GM12878 (cell line): Measurements from ENCODE around the gene SNAI1. TPM values are rescaled to one million over a fixed set of nuclear protein-coding genes. Genes with fewer than 3 reads are reported as not detected.

ENCODE experiments used
- ATAC-seq: fragments of 200-7000 bp; cut with Tn5 transposase; 3 replicates; pipeline ENCODE4 v1.9.1; 2020; ENCODE audit warnings: mild to moderate bottlenecking, moderate library complexity
- BruUV-seq: library from RNA; stranded (reverse); fragments of 400-500 nt; replicated peaks from 2 replicates; lab custom pipeline; 2021; lab: Mats Ljungman, UMichigan
- CTCF ChIA-PET: fragments of 300-600 bp; sonication (Branson Sonifier 250); formaldehyde crosslinking; extraction: SDS; loops from one replicate; lab custom pipeline; 2021; ENCODE audit warnings: inconsistent platforms; lab: Yijun Ruan, JAX
- POLR2A ChIA-PET: fragments of 350-600 bp; formaldehyde crosslinking; extraction: SDS; loops from one replicate; lab custom pipeline; 2021; ENCODE audit warnings: inconsistent platforms; lab: Charles Lee
- RAD21 ChIA-PET: fragments of 300-600 bp; sonication (Branson Sonifier 250); formaldehyde crosslinking; loops from one replicate; lab custom pipeline; 2023; ENCODE audit warnings: antibody characterized with exemption; ENCODE audit not compliant: unreplicated experiment; lab: Charles Lee
- SMC1A ChIA-PET: fragments of 300-600 bp; sonication (Branson Sonifier 250); formaldehyde crosslinking; loops from one replicate; lab custom pipeline; 2023; ENCODE audit not compliant: unreplicated experiment, uncharacterized antibody; lab: Charles Lee
- DNase-seq: peaks from one replicate; pipeline ENCODE4 v3.0.0-alpha.2; 2011; ENCODE audit warnings: low read depth, low spot score
- FAIRE-seq: peaks from 3 replicates; lab custom pipeline; 2011; peaks lifted over from hg19 to GRCh38; lab: Jason Lieb, UNC
- H2AFZ ChIP-seq: 2 replicates; pipeline ENCODE4 v1.6.0; 2011; ENCODE audit warnings: low read depth, low read length, control low read depth; ENCODE audit not compliant: control insufficient read depth
- H3K27ac ChIP-seq: 2 replicates; pipeline ENCODE4 v1.5.1; 2011; ENCODE audit warnings: control low read depth; ENCODE audit not compliant: control insufficient read depth, insufficient read depth
- H3K27me3 ChIP-seq, 2 experiments: replicated peaks in 1 of 2; 2 replicates each; pipeline versions ENCODE4 v1.6.0 to v1.6.1; 2011; ENCODE audit warnings: low read length in 1 of 2; ENCODE audit not compliant: control insufficient read depth in 2 of 2, insufficient read depth in 2 of 2
- H3K36me3 ChIP-seq, 2 experiments: 2 replicates each; pipeline ENCODE4 v1.5.1; 2011; ENCODE audit warnings: low read length in 1 of 2; ENCODE audit not compliant: control insufficient read depth in 2 of 2, insufficient read depth in 2 of 2
- H3K4me1 ChIP-seq: 2 replicates; pipeline ENCODE4 v1.6.1; 2011; ENCODE audit warnings: mild to moderate bottlenecking, low read length, moderate library complexity, mixed read lengths; ENCODE audit not compliant: control insufficient read depth, insufficient read depth
- H3K4me2 ChIP-seq: 2 replicates; pipeline ENCODE4 v1.6.0; 2011; ENCODE audit warnings: control low read depth; ENCODE audit not compliant: control insufficient read depth, insufficient read depth
- H3K4me3 ChIP-seq: fragments of 200-600 bp; sonication (generic); 2 replicates; pipeline ENCODE4 v1.5.1; 2016
- H3K79me2 ChIP-seq: 2 replicates; pipeline ENCODE4 v1.6.0; 2011; ENCODE audit warnings: low read length; ENCODE audit not compliant: control insufficient read depth, insufficient read depth
- H3K9ac ChIP-seq: 2 replicates; pipeline ENCODE4 v1.8.0; 2011; ENCODE audit warnings: low read length, control low read depth, mixed read lengths; ENCODE audit not compliant: control insufficient read depth, insufficient read depth
- H3K9me3 ChIP-seq: replicated peaks from 3 replicates; pipeline ENCODE4 v1.5.1; 2011; ENCODE audit warnings: mild to moderate bottlenecking, low read length; ENCODE audit not compliant: control insufficient read depth, insufficient read depth
- H4K20me1 ChIP-seq: 2 replicates; pipeline ENCODE4 v1.6.0; 2011; ENCODE audit not compliant: control insufficient read depth, insufficient read depth
- BMI1 ChIP-seq: fragments of 450-650 bp; IDR thresholded peaks from 2 replicates; pipeline ENCODE4 v1.6.1; 2016; ENCODE audit warnings: mild to moderate bottlenecking, moderate library complexity, borderline replicate concordance
- ETV6 ChIP-seq, 2 experiments: fragments of 450-650 bp in 1 of 2; IDR thresholded peaks in 1 of 2; conservative IDR thresholded peaks in 1 of 2; 2 replicates each; pipeline ENCODE4 v1.6.1; 2014; ENCODE audit warnings: antibody characterized with exemption in 1 of 2, borderline replicate concordance in 1 of 2, low read depth in 1 of 2, mild to moderate bottlenecking in 1 of 2, moderate library complexity in 1 of 2
- FOXK2 ChIP-seq: fragments of 450-650 bp; IDR thresholded peaks from 2 replicates; pipeline ENCODE4 v1.6.1; 2017; ENCODE audit warnings: mild to moderate bottlenecking, moderate library complexity
- FOXM1 ChIP-seq: IDR thresholded peaks from 2 replicates; pipeline ENCODE4 v1.6.1; 2012; ENCODE audit warnings: low read depth, mild to moderate bottlenecking, inconsistent platforms, low read length, moderate library complexity
- HDAC2 ChIP-seq: fragments of 200-600 bp; sonication (generic); IDR thresholded peaks from 2 replicates; pipeline ENCODE4 v1.6.1; 2017
- IKZF2 ChIP-seq, 2 experiments: fragments of 450-650 bp; IDR thresholded peaks; 2 replicates each; pipeline ENCODE4 v1.6.1; 2017; ENCODE audit warnings: mild to moderate bottlenecking in 2 of 2, moderate library complexity in 2 of 2
- KDM1A ChIP-seq: fragments of 200-600 bp; sonication (generic); IDR thresholded peaks from 2 replicates; pipeline ENCODE4 v1.6.1; 2016; ENCODE audit warnings: borderline replicate concordance
- NFYA ChIP-seq: IDR thresholded peaks from 2 replicates; pipeline ENCODE4 v1.6.1; 2011; ENCODE audit warnings: low read depth, mild to moderate bottlenecking, low read length, improper control_type of control experiment, borderline replicate concordance
- PBX3 ChIP-seq: IDR thresholded peaks from 2 replicates; pipeline ENCODE4 v1.6.1; 2011; ENCODE audit warnings: mild to moderate bottlenecking, low read depth, low read length, moderate library complexity; ENCODE audit not compliant: insufficient replicate concordance
- PML ChIP-seq: IDR thresholded peaks from 2 replicates; pipeline ENCODE4 v1.6.1; 2012; ENCODE audit warnings: low read length, inconsistent platforms
- SMAD5 ChIP-seq: IDR thresholded peaks from 2 replicates; pipeline ENCODE4 v1.6.1; 2016; ENCODE audit warnings: antibody characterized with exemption, low read depth
- SUPT20H ChIP-seq: IDR thresholded peaks from 2 replicates; pipeline ENCODE4 v1.6.1; 2011; ENCODE audit warnings: low read depth, mild to moderate bottlenecking, low read length, moderate library complexity, borderline replicate concordance; ENCODE audit not compliant: control insufficient read depth
- TARDBP ChIP-seq: IDR thresholded peaks from 2 replicates; pipeline ENCODE4 v1.6.1; 2016; ENCODE audit warnings: borderline replicate concordance
- ZBTB33 ChIP-seq: fragments of 450-650 bp; IDR thresholded peaks from 2 replicates; pipeline ENCODE4 v1.6.1; 2017; ENCODE audit warnings: mild to moderate bottlenecking
- ZNF217 ChIP-seq: fragments of 450-650 bp; IDR thresholded peaks from 2 replicates; pipeline ENCODE4 v1.6.1; 2017; ENCODE audit warnings: antibody characterized with exemption, mild to moderate bottlenecking
- ZZZ3 ChIP-seq: IDR thresholded peaks from 2 replicates; pipeline ENCODE4 v1.6.1; 2011; ENCODE audit warnings: low read depth; ENCODE audit not compliant: control insufficient read depth, insufficient read length
- WGBS: methylation state at CpG from one replicate; pipeline ENCODE4 v1.1.6; 2016; ENCODE audit warnings: low lambda C conversion rate; ENCODE audit not compliant: insufficient replicate concordance, insufficient coverage; ENCODE audit errors: missing lambda C conversion rate; 5-methylcytosine and 5-hydroxymethylcytosine counted together
- in situ Hi-C: fragments of 300-500 bp; cut with MboI; formaldehyde crosslinking; loops from 9 replicates; pipeline ENCODE4 v1.14.3; 2018; ENCODE audit warnings: mixed read lengths
- intact Hi-C: fragments of 100-400 bp; cut with micrococcal nuclease; formaldehyde crosslinking; loops from one replicate; pipeline ENCODE4 v1.14.2; 2022; ENCODE audit not compliant: unreplicated experiment
- polyA plus RNA-seq, 11 experiments: library from polyadenylated mRNA; depleted of rRNA in 4 of 11; unstranded in 6 of 11; stranded (reverse) in 5 of 11; fragments of >200 nt; fragmentation: Nextera tagmentation in 4 of 11; fragmentation: Illumina TruSeq in 1 of 11; extraction: Ambion mirVana in 4 of 11; extraction: Trizol in 1 of 11; gene quantifications; 1 replicate in 1 of 11; 2 replicates in 10 of 11; pipeline versions ENCODE4 v1.2.1 to v1.2.3, GENCODE V29; 2011 to 2016; ENCODE audit warnings: inconsistent platforms in 2 of 11, missing spikeins in 2 of 11, low read depth in 1 of 11
- total RNA-seq, 4 experiments: library from RNA; depleted of rRNA in 3 of 4; stranded (reverse); fragments of >200 nt in 3 of 4; fragmentation: Illumina TruSeq in 1 of 4; extraction: Trizol in 1 of 4; gene quantifications; 2 replicates each; pipeline versions ENCODE4 v1.2.1 to v1.2.3, GENCODE V29; 2013 to 2021

Gene SNAI1
- total and polyA plus RNA-seq, 10 of the 15 experiments (the other 5 are each of a cell fraction or from before 2014, with no cell fraction given) = 0.11 to 0.79 (median 0.24) TPM; not detected in 2

DNA sequence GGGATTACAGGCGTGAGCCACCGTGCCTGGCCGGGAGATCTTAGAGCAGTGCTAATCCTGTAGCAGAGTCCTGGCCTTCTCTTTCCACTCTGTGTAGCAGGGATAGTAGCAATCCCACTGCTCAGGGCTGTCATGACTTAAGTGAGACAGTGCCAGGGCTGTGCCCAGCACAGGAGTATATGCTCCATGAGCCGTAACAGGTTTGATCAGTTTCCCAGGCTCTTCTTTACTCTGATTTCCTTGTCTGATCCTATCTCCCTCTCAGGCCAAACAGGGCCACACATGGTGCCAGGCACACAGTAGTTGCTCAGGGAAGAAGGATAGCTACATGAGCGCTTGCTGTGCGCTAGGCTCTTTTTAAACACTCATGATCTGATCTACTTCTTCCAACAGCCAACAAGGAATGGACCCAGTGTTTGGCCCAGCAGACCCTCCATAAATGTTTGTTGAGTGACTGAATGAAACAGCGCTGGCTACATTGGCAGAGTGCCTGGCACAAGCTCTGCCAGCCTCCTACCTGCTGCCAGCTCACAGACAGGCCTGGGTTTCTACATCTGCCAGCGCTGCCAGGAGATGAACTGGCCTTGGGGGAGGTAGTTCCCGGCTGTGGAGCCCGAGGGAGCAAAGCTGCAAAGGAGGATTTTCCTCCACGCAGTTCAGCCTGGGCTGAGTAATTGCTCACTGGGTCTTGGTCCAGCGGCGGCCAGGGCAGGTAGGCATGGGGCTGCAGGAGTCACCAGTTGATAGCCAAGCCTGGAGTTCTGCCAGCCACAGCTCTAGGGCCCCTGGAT, 36.9 kb downstream of the SNAI1 start:
- H3K9ac ChIP-seq = no peak overlapping the region
- no peaks in the 10 kb centered on the region for H3K9me3 ChIP-seq
- no peak overlapping the region for H2AFZ ChIP-seq
- DNase-seq (no peak), ATAC-seq (no peak), FAIRE-seq (no peak)
- intact Hi-C loops = no loop called here
- H3K4me2 ChIP-seq = no peak overlapping the region
- no peak overlapping the region for H3K4me3 ChIP-seq
- in situ Hi-C loops = no loop called here
- no peaks in the 10 kb centered on the region for H4K20me1 ChIP-seq
- RAD21 ChIA-PET = no interaction called here
- no peaks in the 10 kb centered on the region for H3K79me2 ChIP-seq
- CTCF ChIA-PET = interaction anchor here (0.7 to 0.9 kb wide), 2 partner anchors 50 to 52 kb away, joined by 3 read pairs; no protein-coding TSS in a partner anchor
- TF ChIP-seq SMAD5 = no peak
- no peak for TF ChIP-seq IKZF2 (IDR thresholded peaks at IDR 0.05)
- TF ChIP-seq ZBTB33 = no peak
- TF ChIP-seq HDAC2 = no peak
- TF ChIP-seq ZZZ3 = no peak
- TF ChIP-seq BMI1 = no peak
- TF ChIP-seq PML = no peak
- TF ChIP-seq FOXK2 = no peak
- no peak for TF ChIP-seq PBX3
- TF ChIP-seq KDM1A = no peak
- TF ChIP-seq TARDBP = no peak
- no peak for TF ChIP-seq ETV6 (conservative IDR thresholded peaks at IDR 0.05 in 1 of 2, IDR thresholded peaks at IDR 0.05 in 1 of 2; ENCODE audit: borderline replicate concordance in 1 of 2, low read depth in 1 of 2)
- TF ChIP-seq FOXM1 = no peak
- TF ChIP-seq NFYA = no peak
- TF ChIP-seq ZNF217 = no peak
- no peak for TF ChIP-seq SUPT20H
- no peaks in the 10 kb centered on the region for H3K36me3 ChIP-seq
- no TSS peak for BruUV-seq
- no peaks in the 10 kb centered on the region for H3K27me3 ChIP-seq
- peaks cover 7% of the 10 kb centered on the region for H3K4me1 ChIP-seq
- POLR2A ChIA-PET = interaction anchor here (0.8 to 1.0 kb wide), 2 partner anchors 21 to 36 kb away, joined by 3 read pairs; no protein-coding TSS in a partner anchor
- SMC1A ChIA-PET = no interaction called here
- no peak overlapping the region for H3K27ac ChIP-seq
- 81% methylated on average over 10 of the region's 13 CpGs for WGBS
